Subcutaneous abdominal adipose tissue (tissue), 5 donors: ENCODE data around the gene PTGR3.

Experiments used
- H3K27ac ChIP-seq: one replicate; pipeline ENCODE4 v1.7.0; 2013; ENCODE audit warnings: low read depth, mild to moderate bottlenecking, inconsistent platforms, low read length, moderate library complexity
- H3K27me3 ChIP-seq, 5 donors: one replicate each; pipeline ENCODE4 v1.7.0; 2013; ENCODE audit warnings: low read length in 5 of 5, inconsistent platforms in 1 of 5; ENCODE audit not compliant: control insufficient read depth in 5 of 5, insufficient read depth in 4 of 5
- H3K36me3 ChIP-seq, 5 donors: one replicate each; pipeline ENCODE4 v1.7.0; 2013; ENCODE audit warnings: low read length in 5 of 5; ENCODE audit not compliant: control insufficient read depth in 5 of 5, insufficient read depth in 5 of 5
- H3K4me1 ChIP-seq, 5 donors: one replicate each; pipeline ENCODE4 v1.7.0; 2013; ENCODE audit warnings: low read length in 5 of 5, mild to moderate bottlenecking in 3 of 5, moderate library complexity in 1 of 5; ENCODE audit not compliant: control insufficient read depth in 5 of 5, insufficient read depth in 5 of 5
- H3K4me3 ChIP-seq, 5 donors: one replicate each; pipeline ENCODE4 v1.7.0; 2013; ENCODE audit warnings: low read length in 5 of 5, low read depth in 1 of 5
- H3K9ac ChIP-seq, 5 donors: one replicate each; pipeline ENCODE4 v1.7.0; 2013; ENCODE audit warnings: low read length in 5 of 5, mild to moderate bottlenecking in 4 of 5, moderate library complexity in 3 of 5
- H3K9me3 ChIP-seq, 5 donors: one replicate each; pipeline ENCODE4 v1.7.0; 2013; ENCODE audit warnings: low read length in 5 of 5; ENCODE audit not compliant: control insufficient read depth in 5 of 5
- donor health status: healthy.
- donor health status: healthy.
- donor health status: healthy.
- donor health status: healthy.
- donor health status: healthy.

Gene PTGR3

DNA sequence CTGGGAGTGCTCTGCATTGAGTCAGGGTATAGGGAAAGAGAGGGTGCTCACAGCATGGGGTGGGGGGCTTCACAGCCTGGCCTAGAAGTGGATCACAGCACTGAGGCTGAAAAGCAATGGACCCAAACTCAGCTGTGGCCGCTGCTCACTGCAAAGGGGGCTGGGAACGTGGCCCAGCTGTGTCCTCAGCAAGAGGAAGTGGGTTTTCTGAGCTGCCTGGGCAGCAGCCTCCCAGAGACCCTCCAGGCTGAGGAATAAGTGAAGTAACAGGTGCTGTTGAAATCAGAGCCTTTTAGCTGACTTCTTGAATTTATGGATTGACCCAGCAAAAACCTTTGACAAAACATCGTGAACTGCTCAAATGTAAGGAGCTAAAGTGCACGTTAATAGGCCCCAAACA, 35.2 kb downstream of the PTGR3 start:
- Histone ChIP-seq H3K4me3 (no peak overlapping the region), H3K27ac (no peak overlapping the region), H3K4me1 (peaks cover 0 to 37% (median 4%) of the 10 kb centered on the region in 5 donors), H3K9me3 (no peaks in the 10 kb centered on the region), H3K36me3 (no peaks in the 10 kb centered on the region), H3K27me3 (no peaks in the 10 kb centered on the region), H3K9ac (no peak overlapping the region)

DNA sequence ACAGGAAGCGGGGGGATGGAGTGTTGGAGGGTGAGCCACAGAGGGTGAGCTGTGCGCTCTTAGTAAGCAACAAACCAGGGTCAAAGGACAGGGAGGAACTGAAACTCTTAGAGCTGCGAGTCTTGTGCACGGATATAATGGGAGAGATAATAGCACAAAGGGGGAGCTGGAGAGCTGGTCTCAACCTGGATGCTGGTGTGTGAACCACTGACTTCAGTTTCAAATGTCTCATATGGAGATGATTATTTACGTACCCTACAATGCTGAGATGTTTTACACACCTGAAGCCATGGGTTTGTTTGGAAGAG, 35.9 kb downstream of the PTGR3 start:
- no peak overlapping the region for H3K4me3 ChIP-seq
- H3K9me3 ChIP-seq, result no peaks in the 10 kb centered on the region
- no peaks in the 10 kb centered on the region for H3K27me3 ChIP-seq
- no peaks in the 10 kb centered on the region for H3K36me3 ChIP-seq
- peaks cover 0 to 44% (median 4%) of the 10 kb centered on the region in 5 donors for H3K4me1 ChIP-seq
- H3K27ac ChIP-seq, result no peak overlapping the region
- no peak overlapping the region for H3K9ac ChIP-seq

DNA sequence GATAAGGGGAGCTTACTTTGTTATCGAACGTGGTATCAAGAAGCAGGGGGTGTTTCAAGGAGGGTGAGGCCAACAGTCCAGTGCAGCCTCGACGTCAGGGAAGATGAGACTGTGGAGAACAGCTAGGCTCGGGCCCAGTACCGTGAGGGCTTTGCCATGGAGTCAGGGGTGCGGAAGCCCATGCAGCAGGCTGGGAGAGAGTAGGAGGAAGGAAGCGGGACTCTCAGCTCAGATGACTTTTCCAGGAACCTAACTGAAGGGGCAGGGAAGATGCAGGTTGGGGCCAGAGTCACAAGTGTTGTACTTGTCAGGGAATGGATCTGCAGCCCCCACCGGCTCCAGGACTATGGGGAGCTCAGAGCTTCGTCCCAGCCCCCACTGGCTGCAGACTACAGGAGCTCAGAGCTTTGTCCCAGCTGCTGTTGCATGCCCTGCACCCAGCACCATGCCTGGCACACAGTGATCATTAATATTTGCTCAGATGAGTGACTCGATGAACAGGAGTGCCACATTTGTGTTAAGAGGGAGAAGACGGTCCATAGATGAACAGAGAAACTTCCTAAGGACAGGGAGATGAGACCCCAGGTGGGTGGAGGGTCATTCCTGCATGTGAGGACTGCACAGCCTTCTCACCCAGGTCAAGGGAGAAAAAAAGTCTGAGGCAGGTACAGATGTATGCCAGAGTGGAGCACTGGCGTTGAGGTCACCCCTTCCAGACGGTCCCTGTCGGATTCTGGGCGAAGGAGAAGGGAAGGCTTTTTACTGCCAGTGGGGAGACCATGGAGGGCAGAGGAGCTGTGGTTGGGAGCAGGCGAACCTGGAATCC, 36.4 kb downstream of the PTGR3 start:
- Histone ChIP-seq H3K36me3 (no peaks in the 10 kb centered on the region), H3K9ac (no peak overlapping the region), H3K27ac (no peak overlapping the region), H3K27me3 (no peaks in the 10 kb centered on the region), H3K4me3 (no peak overlapping the region), H3K9me3 (no peaks in the 10 kb centered on the region), H3K4me1 (peaks cover 0 to 45% (median 4%) of the 10 kb centered on the region in 5 donors)

GRCh38 chr18:75170916-75171315, 38.0 kb downstream of the PTGR3 start:
- Histone ChIP-seq H3K4me1 (peaks cover 0 to 52% (median 4%) of the 10 kb centered on the region in 5 donors), H3K9ac (no peak overlapping the region), H3K9me3 (no peaks in the 10 kb centered on the region), H3K27me3 (no peaks in the 10 kb centered on the region), H3K4me3 (no peak overlapping the region), H3K36me3 (no peaks in the 10 kb centered on the region), H3K27ac (peak overlapping the region; percentile 58)

- H3K27ac ChIP-seq, result peak overlapping the region; percentile 74
- H3K36me3 ChIP-seq, result no peaks in the 10 kb centered on the region
- H3K4me3 ChIP-seq, result peak overlapping the region in 3 of 5 donors; percentile 11 to 38 (median 25)
Observed at GRCh38 chr18:75170022-75170789, 38.7 kb downstream of the PTGR3 start.

DNA sequence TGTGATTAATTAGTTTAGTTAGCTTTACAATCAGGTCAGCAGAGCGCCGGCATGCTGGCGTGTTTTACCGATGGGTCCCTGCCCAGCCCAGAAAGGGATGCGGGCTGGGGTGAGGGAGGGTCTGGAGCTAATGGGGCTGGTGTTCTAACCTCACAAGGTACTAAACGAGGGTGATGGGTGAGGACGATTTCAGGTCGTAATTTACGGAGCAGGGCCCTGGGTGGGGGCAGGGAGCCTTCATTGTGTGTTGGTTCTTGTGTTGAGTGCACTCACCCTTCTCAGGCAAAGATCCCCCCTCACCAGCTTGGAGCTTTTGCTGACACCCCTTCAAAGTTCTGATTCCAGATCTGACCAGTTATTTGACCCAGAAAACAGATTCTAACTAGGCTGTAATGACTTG, 39.5 kb downstream of the PTGR3 start:
- H3K36me3 ChIP-seq, result no peaks in the 10 kb centered on the region
- H3K4me1 ChIP-seq, result peaks cover 0 to 52% (median 4%) of the 10 kb centered on the region in 5 donors
- H3K9me3 ChIP-seq, result no peaks in the 10 kb centered on the region
- H3K27ac ChIP-seq, result peak overlapping the region; percentile 11
- H3K4me3 ChIP-seq, result no peak overlapping the region
- no peak overlapping the region for H3K9ac ChIP-seq
- H3K27me3 ChIP-seq, result no peaks in the 10 kb centered on the region

More at GRCh38 chr18:75170022-75170789, 38.7 kb downstream of the PTGR3 start:
- H3K27me3 ChIP-seq, result no peaks in the 10 kb centered on the region
- peak overlapping the region in 1 of 5 donors; percentile 25 for H3K9ac ChIP-seq
- H3K4me1 ChIP-seq, result peaks cover 0 to 52% (median 4%) of the 10 kb centered on the region in 5 donors
- H3K9me3 ChIP-seq, result no peaks in the 10 kb centered on the region

DNA sequence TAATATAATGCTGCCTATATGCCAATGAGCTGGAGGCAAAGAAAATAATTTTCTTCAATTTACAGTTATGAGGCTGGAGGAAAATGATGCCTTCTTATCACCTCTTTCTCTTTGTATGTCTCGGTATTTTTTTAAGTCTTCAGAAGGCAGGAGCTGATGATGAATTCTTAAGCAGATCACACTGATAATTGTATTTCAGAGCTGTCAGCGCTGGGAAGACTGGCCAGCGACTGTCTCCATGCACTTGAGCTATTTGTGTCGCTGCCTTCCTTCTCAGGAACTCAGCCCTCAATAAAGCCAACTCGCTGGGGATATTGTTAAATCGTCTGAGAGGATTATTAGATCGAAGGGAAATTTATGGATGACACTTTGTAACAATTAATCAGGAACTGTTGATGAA, 40.3 kb downstream of the PTGR3 start:
- H3K9ac ChIP-seq, result no peak overlapping the region
- no peak overlapping the region for H3K4me3 ChIP-seq

GRCh38 chr18:75167759-75168618, 41.0 kb downstream of the PTGR3 start:
- Histone ChIP-seq H3K4me1 (peaks cover 0 to 45% (median 4%) of the 10 kb centered on the region in 5 donors), H3K36me3 (no peaks in the 10 kb centered on the region), H3K27ac (peak overlapping the region; percentile 6), H3K9me3 (no peaks in the 10 kb centered on the region), H3K27me3 (no peaks in the 10 kb centered on the region), H3K9ac (peak overlapping the region in 1 of 5 donors; percentile 28), H3K4me3 (peak overlapping the region in 2 of 5 donors; percentile 18 to 36)

More for the DNA sequence above, 40.3 kb downstream of the PTGR3 start:
- Histone ChIP-seq H3K4me1 (peaks cover 0 to 51% (median 4%) of the 10 kb centered on the region in 5 donors), H3K27me3 (no peaks in the 10 kb centered on the region), H3K9me3 (no peaks in the 10 kb centered on the region), H3K36me3 (no peaks in the 10 kb centered on the region), H3K27ac (no peak overlapping the region)

GRCh38 chr18:75167137-75167536, 41.8 kb downstream of the PTGR3 start:
- Histone ChIP-seq H3K4me3 (no peak overlapping the region), H3K27ac (peak overlapping the region; percentile 6), H3K4me1 (peaks cover 0 to 38% (median 0%) of the 10 kb centered on the region in 5 donors), H3K27me3 (no peaks in the 10 kb centered on the region), H3K36me3 (no peaks in the 10 kb centered on the region), H3K9me3 (no peaks in the 10 kb centered on the region), H3K9ac (no peak overlapping the region)
